ENCODE results near the gene COQ7.
A peak's percentile ranks its signal among the peaks of the same experiment; 100 is the strongest.

COQ7 gene

GRCh38 chr16:19067349-19068236 lies at the start of gene COQ7:
Gene COQ7, plus strand, starts transcription at chr16:19067614. Its CDS starts 51 bp downstream, at chr16:19067665.
- TF ChIP-seq GATA2 (IDR thresholded peaks at IDR 0.05; ENCODE audit: low read depth, low read length) (peak; percentile 52; the same call in 1 of the 2 replicates), GATA3 (IDR thresholded peaks at IDR 0.05; ENCODE audit: low read depth, low read length) (no peak)

DNA sequence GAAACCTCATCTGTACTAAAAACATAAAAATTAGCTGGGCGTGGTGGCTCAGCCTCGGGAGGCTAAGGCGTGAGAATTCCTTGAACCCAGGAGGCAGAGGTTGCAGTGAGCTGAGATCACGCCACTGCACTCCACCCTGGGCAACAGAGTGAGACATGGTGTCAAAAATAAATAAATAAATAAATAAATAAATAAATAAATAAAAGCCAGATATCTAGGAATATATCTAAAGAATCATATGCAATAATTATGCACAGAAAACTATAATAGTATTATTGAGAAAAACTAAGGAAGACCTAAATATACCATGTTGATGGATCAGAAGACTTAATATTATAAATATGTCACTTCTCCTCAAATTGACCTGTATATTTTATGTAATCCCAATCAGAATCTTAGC lies 46.7 kb upstream of the COQ7 start:
- TF ChIP-seq GATA3 (IDR thresholded peaks at IDR 0.05; ENCODE audit: low read depth, low read length) (no peak), GATA2 (IDR thresholded peaks at IDR 0.05; ENCODE audit: low read depth, low read length) (no peak)

- TF ChIP-seq GATA3 (IDR thresholded peaks at IDR 0.05; ENCODE audit: low read depth, low read length) (no peak), GATA2 (IDR thresholded peaks at IDR 0.05; ENCODE audit: low read depth, low read length) (no peak)
These were observed 45.7 kb upstream of the COQ7 start for GRCh38 chr16:19021747-19022146.

- no peak for TF ChIP-seq GATA3 (IDR thresholded peaks at IDR 0.05; ENCODE audit: low read depth, low read length)
- no peak for TF ChIP-seq GATA2 (IDR thresholded peaks at IDR 0.05; ENCODE audit: low read depth, low read length)
These were observed 40.0 kb upstream of the COQ7 start for GRCh38 chr16:19027416-19027815.

GRCh38 chr16:19029980-19030379 lies 37.4 kb upstream of the COQ7 start:
- TF ChIP-seq GATA3 (IDR thresholded peaks at IDR 0.05; ENCODE audit: low read depth, low read length): no peak
- no peak for TF ChIP-seq GATA2 (IDR thresholded peaks at IDR 0.05; ENCODE audit: low read depth, low read length)

GRCh38 chr16:19031738-19032137 lies 35.7 kb upstream of the COQ7 start:
- TF ChIP-seq GATA3 (IDR thresholded peaks at IDR 0.05; ENCODE audit: low read depth, low read length) (no peak), GATA2 (IDR thresholded peaks at IDR 0.05; ENCODE audit: low read depth, low read length) (no peak)

- TF ChIP-seq GATA3 (IDR thresholded peaks at IDR 0.05; ENCODE audit: low read depth, low read length) (no peak), GATA2 (IDR thresholded peaks at IDR 0.05; ENCODE audit: low read depth, low read length) (no peak)
These were observed 33.7 kb upstream of the COQ7 start for GRCh38 chr16:19033761-19034160.

- TF ChIP-seq GATA2 (IDR thresholded peaks at IDR 0.05; ENCODE audit: low read depth, low read length) (no peak), GATA3 (IDR thresholded peaks at IDR 0.05; ENCODE audit: low read depth, low read length) (no peak)
These were observed 27.0 kb upstream of the COQ7 start for GRCh38 chr16:19040400-19040799.

DNA sequence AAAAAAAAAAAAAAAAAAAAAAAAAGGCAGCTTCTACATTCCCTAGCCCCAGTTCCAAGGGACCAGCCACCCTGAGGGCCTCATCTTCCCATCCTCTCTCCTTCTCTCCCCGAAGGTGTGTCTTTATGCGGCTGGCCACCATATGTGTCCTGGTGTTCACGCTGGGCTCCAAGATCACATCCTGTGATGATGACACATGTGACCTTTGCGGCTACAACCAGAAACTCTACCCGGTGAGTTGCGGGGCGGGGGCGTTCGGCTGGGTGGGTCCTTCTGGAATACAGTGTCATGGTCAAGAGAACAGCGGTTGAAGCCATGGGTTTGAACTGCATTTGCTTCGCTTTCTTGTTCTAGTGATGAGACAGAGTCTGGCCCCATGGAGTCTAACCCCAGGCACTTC lies 22.6 kb upstream of the COQ7 start:
- no peak for TF ChIP-seq GATA2 (IDR thresholded peaks at IDR 0.05; ENCODE audit: low read depth, low read length)
- TF ChIP-seq GATA3 (IDR thresholded peaks at IDR 0.05; ENCODE audit: low read depth, low read length): no peak

GRCh38 chr16:19046062-19046461 lies 21.4 kb upstream of the COQ7 start:
- TF ChIP-seq GATA2 (IDR thresholded peaks at IDR 0.05; ENCODE audit: low read depth, low read length): no peak
- TF ChIP-seq GATA3 (IDR thresholded peaks at IDR 0.05; ENCODE audit: low read depth, low read length): no peak

GRCh38 chr16:19062706-19063105 lies 4.7 kb upstream of the COQ7 start:
- no peak for TF ChIP-seq GATA3 (IDR thresholded peaks at IDR 0.05; ENCODE audit: low read depth, low read length)
- TF ChIP-seq GATA2 (IDR thresholded peaks at IDR 0.05; ENCODE audit: low read depth, low read length): no peak

DNA sequence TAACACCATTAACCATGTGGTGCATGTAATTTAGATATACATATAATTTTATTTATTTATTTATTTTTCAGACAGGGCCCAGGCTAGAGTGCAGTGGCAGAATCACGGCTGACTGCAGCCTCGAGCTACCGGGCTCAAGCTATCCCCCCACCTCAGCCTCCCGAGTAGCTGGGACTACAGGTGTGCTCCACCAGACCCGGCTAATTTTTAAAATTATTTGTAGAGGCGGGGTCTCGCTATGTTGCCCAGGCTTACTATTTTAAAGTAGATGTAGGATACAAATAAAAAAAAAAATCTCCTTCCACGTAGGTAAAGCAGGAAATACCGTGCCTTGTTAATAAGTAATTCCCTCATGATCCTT lies 446 bp upstream of the COQ7 start:
- TF ChIP-seq GATA2 (IDR thresholded peaks at IDR 0.05; ENCODE audit: low read depth, low read length) (no peak), GATA3 (IDR thresholded peaks at IDR 0.05; ENCODE audit: low read depth, low read length) (no peak)

GRCh38 chr16:19068237-19068815 lies 912 bp downstream of the COQ7 start:
- TF ChIP-seq GATA2 (IDR thresholded peaks at IDR 0.05; ENCODE audit: low read depth, low read length) (no peak), GATA3 (IDR thresholded peaks at IDR 0.05; ENCODE audit: low read depth, low read length) (no peak)

DNA sequence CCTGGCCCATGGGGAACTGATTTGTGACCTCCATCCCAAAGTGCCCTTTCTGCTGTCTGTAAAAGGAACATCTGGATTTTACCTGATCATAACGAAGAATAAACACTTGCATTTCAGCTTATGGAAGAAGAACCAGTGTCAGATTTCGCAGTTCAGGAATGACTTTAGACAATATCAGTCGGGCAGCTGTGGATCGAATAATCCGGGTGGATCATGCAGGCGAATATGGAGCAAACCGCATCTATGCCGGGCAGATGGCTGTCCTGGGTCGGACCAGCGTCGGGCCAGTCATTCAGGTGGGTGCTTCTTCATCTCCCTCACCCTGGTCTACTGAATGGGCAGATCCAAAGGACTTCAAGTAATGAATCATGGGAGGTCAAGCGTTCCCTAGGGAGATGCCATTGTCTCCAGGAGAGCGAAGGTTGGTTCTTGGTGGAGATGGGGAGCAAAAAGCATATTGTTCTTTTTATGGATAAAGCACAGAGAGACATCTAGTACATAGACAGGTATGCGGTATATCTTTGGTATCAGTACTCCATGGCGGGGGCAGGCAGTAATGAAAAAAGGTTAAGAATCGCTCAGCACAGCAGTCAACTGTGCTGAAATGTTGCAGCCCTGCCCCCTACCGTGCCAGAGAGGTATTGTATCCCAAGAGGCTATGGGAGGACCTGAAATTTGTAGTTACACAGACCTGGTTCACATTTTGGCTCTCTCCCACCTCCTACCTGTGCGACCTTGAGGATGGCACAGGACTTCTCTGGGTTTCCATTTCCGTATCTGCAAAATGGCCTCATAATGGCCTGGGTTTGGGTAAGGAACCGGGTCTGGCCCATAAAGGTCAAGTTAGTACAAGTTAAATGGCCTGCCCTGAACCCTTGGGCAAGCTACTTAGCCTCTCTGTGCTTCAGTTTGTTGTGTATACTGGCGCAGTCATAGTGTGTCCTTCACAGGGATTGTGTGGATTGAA lies 4.7 kb downstream of the COQ7 start:
- TF ChIP-seq GATA2 (IDR thresholded peaks at IDR 0.05; ENCODE audit: low read depth, low read length) (no peak), GATA3 (IDR thresholded peaks at IDR 0.05; ENCODE audit: low read depth, low read length) (no peak)
